Measurements from ENCODE around the gene ABCD3.

ABCD3 gene

DNA sequence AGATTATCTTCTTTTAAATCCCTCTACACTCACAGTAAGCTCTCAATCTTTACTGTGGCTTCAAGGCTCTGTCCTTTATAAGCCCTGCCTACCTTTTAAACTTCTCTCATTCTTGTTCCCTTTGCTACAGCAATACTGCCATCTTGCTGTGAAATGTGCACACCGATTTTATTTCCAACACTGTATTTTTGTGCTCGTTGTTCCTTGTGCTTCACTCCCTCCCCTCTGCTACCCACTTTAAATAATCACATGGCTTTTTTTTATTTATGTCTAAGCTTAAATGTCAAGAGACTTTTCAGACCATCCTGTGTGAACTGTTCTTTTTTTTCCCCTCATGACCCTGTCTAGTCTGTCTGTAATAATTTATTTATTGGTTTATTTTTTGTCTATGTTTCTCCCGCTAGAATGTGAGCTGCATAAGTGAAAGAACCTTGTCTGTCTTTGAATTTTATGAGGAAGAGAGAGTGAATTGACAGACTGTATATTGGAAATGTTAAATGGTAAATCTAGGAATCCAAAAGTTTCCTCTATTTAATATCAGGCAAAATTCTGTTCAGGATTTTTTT lies 45.7 kb downstream of the ABCD3 start:
- peak; percentile 6 for DNase-seq

DNA sequence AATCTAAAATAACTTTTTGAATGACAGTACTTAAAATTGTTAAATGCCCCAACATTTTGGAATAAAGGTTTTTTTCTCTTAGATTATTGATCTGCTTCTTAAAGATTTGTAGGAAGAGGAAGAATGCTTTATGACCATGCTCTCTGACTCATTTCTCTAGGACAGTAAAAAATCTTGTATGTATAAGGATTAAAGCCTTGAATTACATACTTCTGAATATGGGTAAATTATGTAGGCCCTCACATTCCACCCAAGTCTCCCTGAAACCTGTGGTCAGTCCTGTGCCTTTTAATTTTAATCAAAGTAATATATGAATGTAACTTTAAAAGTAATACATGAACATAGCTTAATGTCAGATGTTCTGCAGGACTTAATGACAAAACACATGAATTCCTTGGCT lies 50.5 kb downstream of the ABCD3 start:
- no peak for DNase-seq

DNA sequence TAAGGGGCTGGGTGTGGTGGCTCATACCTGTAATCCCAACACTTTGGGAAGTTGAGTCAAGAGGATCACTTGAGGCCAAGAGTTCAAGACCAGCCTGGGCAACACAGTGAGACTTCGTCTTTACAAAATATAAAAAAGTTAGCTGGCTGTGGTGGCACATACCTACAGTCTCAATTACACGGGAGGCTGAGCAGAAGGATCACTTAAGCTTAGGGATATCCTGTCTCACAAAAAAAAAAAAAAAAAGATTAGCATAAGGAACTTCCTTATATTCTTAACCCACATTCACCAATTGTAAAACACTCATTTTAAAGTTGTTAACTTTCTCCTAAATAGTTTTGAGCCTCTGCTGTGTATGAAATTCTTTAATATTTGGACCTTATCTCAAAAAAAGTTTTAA lies 53.1 kb downstream of the ABCD3 start:
- no peak for DNase-seq

DNA sequence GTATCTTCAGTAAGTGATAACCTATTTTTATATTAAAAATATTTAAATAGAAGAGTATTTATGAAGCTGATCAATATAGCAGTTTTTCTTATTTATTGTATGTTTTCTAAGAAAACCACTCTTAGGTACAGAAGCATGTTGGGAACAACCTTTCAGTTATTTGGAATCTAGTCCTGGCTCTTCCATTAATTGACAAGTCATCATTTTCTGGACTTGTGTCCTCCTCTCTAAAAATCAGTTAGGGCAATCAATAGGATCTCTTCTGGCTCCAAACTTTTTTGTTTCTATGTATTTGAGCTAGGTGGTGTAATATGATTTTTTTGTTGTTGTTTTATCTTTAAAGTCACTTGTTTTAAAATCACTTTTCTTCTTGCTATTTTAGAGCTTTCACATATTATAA lies 57.0 kb downstream of the ABCD3 start:
- DNase-seq, result no peak

DNA sequence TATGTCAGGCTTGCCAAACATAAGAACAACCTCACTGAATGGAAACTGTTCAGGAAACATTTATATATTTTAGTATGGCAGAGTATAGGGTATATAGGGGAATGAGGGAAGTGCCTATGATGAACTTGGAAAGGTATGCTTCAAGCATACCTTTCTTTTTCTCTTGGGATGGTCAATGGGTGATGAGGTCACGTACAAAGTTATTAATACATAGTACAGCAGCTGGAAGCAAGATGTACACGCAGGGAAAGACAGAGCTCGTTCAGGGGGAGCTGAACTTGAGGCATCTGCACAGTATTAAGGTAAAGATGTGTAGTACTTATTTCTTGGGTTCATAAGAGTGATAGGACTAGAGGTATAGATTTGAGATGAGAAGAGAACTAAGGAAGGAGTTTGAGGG lies 61.5 kb downstream of the ABCD3 start:
- DNase-seq, result no peak

GRCh38 chr1:94481473-94481933 lies 63.3 kb downstream of the ABCD3 start:
- peak; percentile 53 for DNase-seq

DNA sequence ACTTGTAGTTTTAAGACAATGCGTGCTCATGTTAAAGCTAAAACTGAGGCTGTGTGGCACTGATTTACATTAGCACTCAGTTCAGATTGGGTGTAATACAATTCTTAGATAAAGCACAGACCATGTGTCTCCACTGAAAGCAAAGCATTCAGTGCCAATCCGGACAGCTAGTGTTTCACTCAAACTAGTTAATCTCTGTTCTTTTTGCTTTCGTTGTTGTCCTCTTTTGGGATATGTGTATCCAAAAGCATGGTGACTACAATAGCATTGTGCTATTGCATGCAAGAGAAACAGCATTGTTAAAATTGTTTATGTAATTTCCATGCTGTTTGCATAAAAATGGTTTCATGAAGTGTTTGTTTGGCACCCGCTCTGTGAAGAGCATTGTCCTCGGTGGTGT lies 68.8 kb downstream of the ABCD3 start:
- DNase-seq, result no peak

- no peak for DNase-seq
These were observed 72.4 kb downstream of the ABCD3 start for GRCh38 chr1:94490556-94490955.

GRCh38 chr1:94496076-94496755 lies 78.0 kb downstream of the ABCD3 start:
- no peak for DNase-seq

DNA sequence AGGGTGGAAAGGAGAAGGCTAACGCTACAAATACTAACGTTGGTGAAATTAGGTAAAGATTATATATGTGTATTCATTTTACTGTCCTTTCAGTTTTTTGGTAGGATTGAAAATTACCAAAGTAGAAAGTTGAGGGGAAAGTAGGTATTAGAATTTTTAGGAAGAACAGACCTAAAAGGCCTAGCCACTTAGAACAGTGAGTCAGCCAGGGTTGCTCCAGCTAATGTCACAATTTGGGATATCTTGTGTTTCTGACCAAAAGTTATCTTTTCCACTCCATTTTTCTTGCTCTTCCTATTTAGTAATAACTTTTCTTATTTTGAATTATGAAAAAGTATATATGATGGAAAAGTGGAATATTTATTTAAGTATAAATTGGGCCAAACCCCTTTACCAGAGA lies 83.2 kb downstream of the ABCD3 start:
- no peak for DNase-seq

DNA sequence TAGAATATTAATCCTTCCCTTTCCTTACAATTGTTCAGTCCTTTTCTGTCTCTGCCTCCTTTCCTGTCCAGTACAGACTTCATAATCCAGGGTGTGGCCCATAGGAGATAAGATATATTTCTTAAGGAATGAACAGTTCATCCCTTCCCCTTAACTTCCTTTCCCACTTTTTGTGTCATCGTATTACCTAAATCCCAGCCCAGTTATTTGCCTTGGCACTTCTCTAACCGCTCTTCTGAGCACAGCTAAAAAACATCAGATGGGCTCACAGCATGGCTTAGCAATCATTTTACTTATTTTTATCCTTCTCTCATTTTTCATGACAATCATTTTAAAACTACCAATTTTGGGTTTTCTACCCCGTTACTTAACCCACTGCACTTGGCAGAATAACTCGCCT lies 83.7 kb downstream of the ABCD3 start:
- DNase-seq, result no peak

DNA sequence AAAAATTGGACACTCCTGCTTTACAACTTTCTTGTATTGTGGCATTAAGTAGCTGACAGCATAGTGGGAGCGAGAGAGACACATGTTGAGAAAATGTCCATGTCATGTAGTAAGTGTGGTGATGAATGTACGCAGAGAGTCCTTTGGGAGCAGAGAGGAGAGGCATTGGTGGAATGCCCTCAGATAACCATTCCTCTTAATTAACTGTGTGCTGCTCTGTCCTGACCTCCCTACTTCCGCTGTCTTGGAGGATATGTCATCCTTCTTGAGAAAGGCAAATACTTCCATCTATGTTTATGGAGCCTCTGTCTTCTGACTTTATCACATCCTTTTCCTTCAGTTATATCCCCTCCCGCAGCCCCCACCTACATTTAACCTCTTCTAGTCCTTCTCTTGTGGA lies 85.0 kb downstream of the ABCD3 start:
- DNase-seq, result no peak

GRCh38 chr1:94504601-94505000 lies 86.4 kb downstream of the ABCD3 start:
- no peak for DNase-seq

GRCh38 chr1:94512816-94513215 lies 94.6 kb downstream of the ABCD3 start:
- DNase-seq, result no peak

GRCh38 chr1:94514095-94514727 lies 96.0 kb downstream of the ABCD3 start:
- DNase-seq, result no peak

DNA sequence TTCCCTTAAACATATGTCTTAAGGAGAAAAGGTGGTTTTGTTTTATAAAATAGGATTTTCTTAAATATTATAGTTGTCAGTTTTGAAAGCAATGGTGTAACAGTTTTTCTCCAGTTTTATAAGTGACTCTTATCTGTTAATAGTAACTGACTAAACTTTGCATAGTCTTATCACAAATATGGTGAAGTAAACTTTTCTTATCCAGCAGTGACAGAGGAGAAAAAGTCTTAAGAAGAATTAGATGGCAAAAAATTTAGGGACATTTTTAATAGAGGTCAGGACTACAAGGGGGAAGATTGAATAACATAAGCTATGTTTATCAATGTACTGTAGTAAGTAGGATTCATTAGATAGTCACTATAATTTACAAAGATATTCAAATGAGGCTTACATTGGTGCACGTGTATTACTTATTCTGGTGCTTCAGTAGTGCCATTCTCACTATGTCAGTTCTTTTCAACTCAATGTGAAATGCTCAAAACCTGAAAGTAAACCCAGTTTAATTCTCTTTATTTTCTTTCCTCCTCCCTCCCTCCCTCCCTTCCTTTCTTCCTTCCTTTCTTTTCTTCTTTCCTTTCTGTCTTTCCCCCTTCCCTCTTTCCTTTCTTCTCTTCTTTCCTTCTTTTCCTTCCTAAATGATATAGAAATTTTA lies 97.2 kb downstream of the ABCD3 start:
- no peak for DNase-seq

DNA sequence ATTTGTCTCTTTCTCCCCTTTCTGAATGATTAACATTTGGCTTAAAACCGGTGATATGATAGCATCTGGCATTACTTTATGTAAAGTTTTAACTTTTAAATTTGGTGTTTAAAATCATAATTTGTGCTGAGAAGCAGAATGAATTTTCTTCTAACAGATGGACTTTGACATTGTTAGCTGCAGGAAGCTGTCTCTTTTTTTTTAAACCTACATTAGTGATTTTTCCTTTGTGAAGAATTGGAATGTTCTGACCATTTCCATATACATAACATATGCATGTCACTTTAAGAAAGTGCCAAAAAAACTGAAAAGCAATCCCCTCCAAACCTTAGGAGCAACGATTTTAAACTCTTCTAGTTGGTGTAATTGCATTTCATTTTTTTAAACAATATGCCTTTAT lies 101.2 kb downstream of the ABCD3 start:
- no peak for DNase-seq

- peak; percentile 9 for DNase-seq
These were observed 104.1 kb downstream of the ABCD3 start for GRCh38 chr1:94522304-94522703.

GRCh38 chr1:94524531-94524930 lies 106.3 kb downstream of the ABCD3 start:
- DNase-seq, result no peak

DNA sequence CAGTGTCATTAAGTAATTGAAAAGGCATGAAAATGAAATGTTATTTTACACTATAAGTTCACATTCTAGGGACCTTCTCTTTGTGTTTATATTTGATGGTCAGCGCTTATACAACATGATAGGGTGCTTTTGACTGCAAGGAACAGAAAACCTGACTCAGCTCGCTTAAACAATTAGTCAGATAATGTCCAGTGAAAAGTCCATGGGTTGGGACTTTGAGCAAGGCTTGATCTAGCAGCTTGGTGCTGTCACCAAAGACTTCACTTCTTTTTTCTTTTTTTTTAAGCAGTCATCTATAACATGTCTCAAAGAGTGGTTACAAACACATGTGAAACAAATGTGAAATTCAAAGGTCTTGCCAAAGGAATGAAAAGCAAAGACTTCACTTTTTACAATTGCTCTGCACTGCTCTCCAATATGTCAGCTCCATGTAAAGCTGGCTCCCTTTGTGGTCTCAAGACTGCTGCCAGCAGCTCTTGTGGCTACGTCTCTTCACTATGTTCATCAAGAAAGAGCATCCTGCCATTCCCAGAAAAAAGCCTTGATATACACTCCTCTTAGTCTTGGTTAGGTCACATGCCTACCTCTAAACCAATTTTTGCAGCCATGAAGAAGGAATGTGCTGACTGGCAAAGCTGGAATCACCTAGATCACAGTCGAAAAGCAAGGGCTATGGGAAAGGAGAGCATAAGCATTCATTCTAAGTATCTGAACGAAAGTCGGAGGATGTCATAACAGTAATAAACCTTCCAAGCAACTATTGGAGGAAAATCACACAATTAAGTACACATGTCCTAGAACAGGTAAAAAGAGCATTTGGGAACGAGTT lies 108.2 kb downstream of the ABCD3 start:
- DNase-seq, result no peak

DNA sequence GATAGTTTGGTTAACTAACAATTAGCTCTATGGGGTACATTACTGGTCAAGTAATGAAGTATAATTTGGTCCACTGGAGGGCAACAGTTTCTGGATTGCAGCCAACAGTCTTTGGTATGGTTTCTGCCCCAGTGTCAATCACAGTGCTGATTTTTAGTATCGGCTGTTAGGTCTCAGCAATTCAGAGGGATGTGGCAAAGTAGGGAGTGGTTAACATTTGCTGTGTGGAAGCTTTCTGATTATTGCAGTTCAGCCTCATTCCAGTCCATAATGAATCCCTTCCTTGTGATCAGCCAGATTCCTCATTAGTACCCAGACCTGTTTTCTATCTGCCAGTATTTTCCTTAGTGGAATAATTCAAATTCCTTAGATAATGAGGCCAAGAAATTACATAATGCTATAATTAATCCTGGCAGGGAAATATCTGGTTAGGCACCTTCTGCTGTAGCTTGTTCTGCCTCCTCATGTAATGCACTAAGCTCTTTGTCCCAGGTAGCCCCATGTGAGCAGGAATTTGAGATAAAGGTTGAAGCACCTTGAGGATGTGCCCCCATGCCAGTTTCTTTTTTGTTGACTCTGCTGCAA lies 109.3 kb downstream of the ABCD3 start:
- DNase-seq, result no peak

DNA sequence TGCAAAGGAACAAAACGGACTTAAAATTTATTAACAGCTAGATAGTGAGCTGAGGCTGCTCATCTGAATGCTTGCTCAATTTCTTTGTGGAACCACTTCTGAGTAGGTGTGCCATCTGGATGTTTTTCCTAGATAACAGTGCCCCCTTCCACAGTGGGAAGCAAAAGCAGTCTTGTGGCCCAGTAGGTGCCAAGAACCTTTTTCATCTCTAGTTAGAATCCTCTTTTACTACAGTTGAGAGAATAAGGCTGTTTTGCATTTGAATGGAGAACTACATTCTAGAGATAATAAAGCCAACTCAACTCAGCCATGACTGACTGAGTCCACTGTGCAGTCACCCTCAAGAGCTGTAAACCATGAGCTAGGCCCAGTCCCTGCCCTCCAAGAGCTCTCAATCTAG lies 110.1 kb downstream of the ABCD3 start:
- no peak for DNase-seq

- no peak for DNase-seq
These were observed 110.6 kb downstream of the ABCD3 start for GRCh38 chr1:94528826-94529225.
